ENCODE measurements around the gene PITRM1.
"Not testable (repeated sequence)": the region's sequence is repeated elsewhere in the genome, so short reads cannot be mapped to it uniquely, and the experiment has no call there.

The PITRM1 gene

GRCh38 chr10:3122034-3122433, 50.5 kb downstream of the PITRM1 start:
- no peak for DNase-seq (ENCODE audit: low read depth)

GRCh38 chr10:3119796-3120459, 52.7 kb downstream of the PITRM1 start:
- DNase-seq (ENCODE audit: low read depth): no peak

GRCh38 chr10:3118641-3119091, 53.9 kb downstream of the PITRM1 start:
- no peak for DNase-seq (ENCODE audit: low read depth)

- DNase-seq (ENCODE audit: low read depth): no peak
These were observed 55.1 kb downstream of the PITRM1 start for GRCh38 chr10:3117486-3117885.

GRCh38 chr10:3116508-3117100, 56.0 kb downstream of the PITRM1 start:
- DNase-seq (ENCODE audit: low read depth): no peak

- DNase-seq (ENCODE audit: low read depth): no peak
These were observed 56.9 kb downstream of the PITRM1 start for GRCh38 chr10:3115685-3116084.

GRCh38 chr10:3113343-3113720, 59.2 kb downstream of the PITRM1 start:
- no peak for DNase-seq (ENCODE audit: low read depth)

GRCh38 chr10:3111621-3112163, 60.9 kb downstream of the PITRM1 start:
- DNase-seq (ENCODE audit: low read depth): no peak

- no peak for DNase-seq (ENCODE audit: low read depth)
These were observed 61.6 kb downstream of the PITRM1 start for GRCh38 chr10:3110782-3111620.

- DNase-seq (ENCODE audit: low read depth): no peak
These were observed 62.9 kb downstream of the PITRM1 start for GRCh38 chr10:3109633-3110032.

- no peak for DNase-seq (ENCODE audit: low read depth)
These were observed 63.4 kb downstream of the PITRM1 start for GRCh38 chr10:3109196-3109595.

GRCh38 chr10:3108575-3109105, 63.9 kb downstream of the PITRM1 start:
- no peak for DNase-seq (ENCODE audit: low read depth)

- no peak for DNase-seq (ENCODE audit: low read depth)
These were observed 64.5 kb downstream of the PITRM1 start for GRCh38 chr10:3108033-3108432.

GRCh38 chr10:3107426-3107961, 65.1 kb downstream of the PITRM1 start:
- no peak for DNase-seq (ENCODE audit: low read depth)

GRCh38 chr10:3106928-3107425, 65.6 kb downstream of the PITRM1 start:
- no peak for DNase-seq (ENCODE audit: low read depth)

- DNase-seq (ENCODE audit: low read depth): not testable (repeated sequence)
These were observed 66.3 kb downstream of the PITRM1 start for GRCh38 chr10:3106328-3106727.

GRCh38 chr10:3105905-3106304, 66.7 kb downstream of the PITRM1 start:
- DNase-seq (ENCODE audit: low read depth): no peak

- no peak for DNase-seq (ENCODE audit: low read depth)
These were observed 67.4 kb downstream of the PITRM1 start for GRCh38 chr10:3105166-3105565.

GRCh38 chr10:3104251-3104918, 68.2 kb downstream of the PITRM1 start:
- no peak for DNase-seq (ENCODE audit: low read depth)

- no peak for DNase-seq (ENCODE audit: low read depth)
These were observed 68.9 kb downstream of the PITRM1 start for GRCh38 chr10:3103646-3104045.

GRCh38 chr10:3102720-3103427, 69.7 kb downstream of the PITRM1 start:
- DNase-seq (ENCODE audit: low read depth): no peak
